Testis (tissue), 3 donors: Measurements from ENCODE around the gene GSC2. TPM values are rescaled to one million over a fixed set of nuclear protein-coding genes. Genes with fewer than 3 reads are reported as not detected.

Experiments
- DNase-seq: peaks from one replicate; pipeline ENCODE4 v3.0.0-alpha.2; 2019
- H3K27ac ChIP-seq, 2 donors: fragments of 200-600 bp; sonication (generic); one replicate each; pipeline ENCODE4 v1.5.1; 2019
- H3K27me3 ChIP-seq: fragments of 200-600 bp; sonication (generic); one replicate; pipeline ENCODE4 v1.5.1; 2019
- H3K36me3 ChIP-seq: fragments of 200-600 bp; sonication (generic); one replicate; pipeline ENCODE4 v1.5.1; 2017; ENCODE audit warnings: low read depth; ENCODE audit errors: missing control alignments
- H3K4me1 ChIP-seq: fragments of 200-600 bp; sonication (generic); one replicate; pipeline ENCODE4 v1.5.1; 2019
- H3K4me3 ChIP-seq, 2 donors: fragments of 200-600 bp; sonication (generic); one replicate each; pipeline ENCODE4 v1.5.1; 2017 to 2019
- H3K9me3 ChIP-seq: fragments of 200-600 bp; sonication (generic); one replicate; pipeline ENCODE4 v1.5.1; 2017
- CTCF ChIP-seq, 3 experiments: fragments of 450-650 bp in 2 of 3; fragments of 200-600 bp in 1 of 3; sonication (generic) in 1 of 3; IDR thresholded peaks; one replicate each; pipeline ENCODE4 v1.5.1; 2016 to 2019; ENCODE audit warnings: antibody characterized with exemption in 3 of 3, mild to moderate bottlenecking in 2 of 3, moderate library complexity in 1 of 3
- POLR2A ChIP-seq: fragments of 450-650 bp; IDR thresholded peaks from one replicate; pipeline ENCODE4 v1.6.1; 2017; ENCODE audit warnings: antibody characterized with exemption, mild to moderate bottlenecking, moderate library complexity
- WGBS, 2 donors: methylation state at CpG; one replicate each; pipeline ENCODE4 v1.1.5; 2018; 5-methylcytosine and 5-hydroxymethylcytosine counted together
- intact Hi-C: fragments of 100-400 bp; cut with DNase I; formaldehyde crosslinking; loops from one replicate; pipeline ENCODE4 v1.15.1; 2023; ENCODE audit warnings: low total_unique reads
- polyA plus RNA-seq: library from polyadenylated mRNA; stranded (reverse); fragments of 350-450 nt; fragmentation: Illumina TruSeq; extraction: RNeasy Lipid Tissue Mini Kit (QIAGEN cat#74804); gene quantifications from one replicate; pipeline ENCODE4 v1.2.3, GENCODE V29; 2014; ENCODE audit warnings: low read depth, low replicate concordance; ENCODE audit not compliant: insufficient read depth
- total RNA-seq, 2 donors: library from RNA; depleted of rRNA; stranded (reverse); fragments of >200 nt; gene quantifications; one replicate each; pipeline ENCODE4 v1.2.3, GENCODE V29; 2016

Gene GSC2
- total and polyA plus RNA-seq, 3 donors from 2014 or later: 2.3 to 16.0 (median 15.3) TPM

GRCh38 chr22:19180740-19181410 lies 30.8 kb upstream of the GSC2 start:
- no peak for TF ChIP-seq POLR2A
- TF ChIP-seq CTCF (IDR thresholded peaks at IDR 0.05): no peak
- Histone ChIP-seq H3K9me3 (no peaks in the 10 kb centered on the region), H3K4me3 (no peak overlapping the region), H3K27ac (no peak overlapping the region), H3K4me1 (peaks cover 17% of the 10 kb centered on the region), H3K36me3 (no peaks in the 10 kb centered on the region), H3K27me3 (no peaks in the 10 kb centered on the region)
- DNase-seq: no peak
- intact Hi-C loops: no loop called here
- WGBS, 2 donors: 86 to 96% methylated on average over 7 to 11 of the region's 11 CpGs

- Histone ChIP-seq H3K4me3 (no peak overlapping the region), H3K9me3 (no peaks in the 10 kb centered on the region), H3K4me1 (peaks cover 17% of the 10 kb centered on the region), H3K27me3 (no peaks in the 10 kb centered on the region), H3K27ac (peak overlapping the region in 1 of 2 donors; percentile 95), H3K36me3 (no peaks in the 10 kb centered on the region)
- 90% methylated on average over 8 to 9 of the region's 9 CpGs for WGBS, 2 donors
- no peak for DNase-seq
- TF ChIP-seq CTCF (IDR thresholded peaks at IDR 0.05) (no peak), POLR2A (no peak)
- intact Hi-C loops: no loop called here
Observed at GRCh38 chr22:19180234-19180633, 30.1 kb upstream of the GSC2 start.

GRCh38 chr22:19179497-19180048 lies 29.5 kb upstream of the GSC2 start:
- 15 to 36% methylated on average over 7 to 15 of the region's 15 CpGs for WGBS, 2 donors
- peak; percentile 84 for DNase-seq
- Histone ChIP-seq H3K36me3 (no peaks in the 10 kb centered on the region), H3K27ac (peak overlapping the region; percentile 59 to 95), H3K4me1 (peaks cover 17% of the 10 kb centered on the region), H3K27me3 (no peaks in the 10 kb centered on the region), H3K9me3 (no peaks in the 10 kb centered on the region), H3K4me3 (peak overlapping the region in 1 of 2 donors; percentile 91)
- intact Hi-C loops: no loop called here
- TF ChIP-seq POLR2A (no peak), CTCF (IDR thresholded peaks at IDR 0.05) (peak; percentile 52 to 58 (median 58))

- TF ChIP-seq POLR2A (no peak), CTCF (IDR thresholded peaks at IDR 0.05) (no peak)
Observed at GRCh38 chr22:19178657-19179496, 28.8 kb upstream of the GSC2 start, which contains the start of gene SLC25A1. Gene SLC25A1 (minus strand): TSS chr22:19178736. CDS start chr22:19178673, 63 bp downstream.

More at GRCh38 chr22:19178657-19179496, 28.8 kb upstream of the GSC2 start, which contains the start of gene SLC25A1:
- H3K4me3 ChIP-seq: peak within 1 kb of the TSS; percentile 84 to 91
- WGBS, 2 donors: 0 to 1% methylated on average over 5 to 23 of the region's 86 CpGs
- intact Hi-C loops: no loop called here
- H3K4me1 ChIP-seq: peaks cover 24% of the 10 kb centered on the region
- H3K36me3 ChIP-seq: no peaks in the 10 kb centered on the region
- peak; percentile 93 for DNase-seq
- H3K27ac ChIP-seq: peak within 1 kb of the TSS; percentile 59 to 95
- H3K9me3 ChIP-seq: no peaks in the 10 kb centered on the region
- no peaks in the 10 kb centered on the region for H3K27me3 ChIP-seq
